ENCODE data around the gene SMG1. TPM values are rescaled to one million over a fixed set of nuclear protein-coding genes. Genes with fewer than 3 reads are reported as not detected.

Gene SMG1
- total and polyA plus RNA-seq, 2 of the 13 experiments (the other 11 are each of a cell fraction or from before 2014, with no cell fraction given): 48.7 to 53.7 TPM

GRCh38 chr16:18932243-18932987 is 6.2 kb upstream of the SMG1 start (continued):
- TF ChIP-seq CC2D1A (CRISPR knock-in tag; IDR thresholded peaks at IDR 0.05) (no peak), ZKSCAN5 (CRISPR knock-in tag; IDR thresholded peaks at IDR 0.05) (no peak), ZNF619 (CRISPR knock-in tag; IDR thresholded peaks at IDR 0.05) (no peak), ZNF782 (CRISPR knock-in tag; IDR thresholded peaks at IDR 0.05; ENCODE audit: borderline replicate concordance) (no peak), MEIS1 (CRISPR knock-in tag; IDR thresholded peaks at IDR 0.05; ENCODE audit: borderline replicate concordance) (no peak), KLF16 (CRISPR knock-in tag; IDR thresholded peaks at IDR 0.05) (no peak; a peak in 1 of 4 replicates), ZNF720 (CRISPR knock-in tag; IDR thresholded peaks at IDR 0.05) (no peak), TFE3 (CRISPR knock-in tag; IDR thresholded peaks at IDR 0.05) (no peak), RXRB (CRISPR knock-in tag; IDR thresholded peaks at IDR 0.05; ENCODE audit: borderline replicate concordance) (peak; percentile 77), ZNF253 (CRISPR knock-in tag; IDR thresholded peaks at IDR 0.05; ENCODE audit: borderline replicate concordance) (no peak), HNF4A (CRISPR knock-in tag; IDR thresholded peaks at IDR 0.05) (0 out of 2 replicates have a peak, but pooled peaks have one; percentile 17), MIER3 (CRISPR knock-in tag; IDR thresholded peaks at IDR 0.05; ENCODE audit: borderline replicate concordance) (peak; percentile 51; the same call in 1 of the 2 replicates), SMAD1 (CRISPR knock-in tag; IDR thresholded peaks at IDR 0.05; ENCODE audit: borderline replicate concordance, low read depth) (no peak), NFYB (CRISPR knock-in tag; IDR thresholded peaks at IDR 0.05) (no peak), FOXK1 (CRISPR knock-in tag; IDR thresholded peaks at IDR 0.05; ENCODE audit: borderline replicate concordance, low read depth) (peak; percentile 72; the same call in 1 of the 2 replicates), BRD4 (CRISPR knock-in tag; IDR thresholded peaks at IDR 0.05) (no peak), ZNF713 (CRISPR knock-in tag; IDR thresholded peaks at IDR 0.05) (no peak), TCF7L2 (IDR thresholded peaks at IDR 0.05; ENCODE audit: low read depth, low read length) (no peak), PLRG1 (conservative IDR thresholded peaks at IDR 0.05) (no peak)
- TF ChIP-seq, protein P1, sequence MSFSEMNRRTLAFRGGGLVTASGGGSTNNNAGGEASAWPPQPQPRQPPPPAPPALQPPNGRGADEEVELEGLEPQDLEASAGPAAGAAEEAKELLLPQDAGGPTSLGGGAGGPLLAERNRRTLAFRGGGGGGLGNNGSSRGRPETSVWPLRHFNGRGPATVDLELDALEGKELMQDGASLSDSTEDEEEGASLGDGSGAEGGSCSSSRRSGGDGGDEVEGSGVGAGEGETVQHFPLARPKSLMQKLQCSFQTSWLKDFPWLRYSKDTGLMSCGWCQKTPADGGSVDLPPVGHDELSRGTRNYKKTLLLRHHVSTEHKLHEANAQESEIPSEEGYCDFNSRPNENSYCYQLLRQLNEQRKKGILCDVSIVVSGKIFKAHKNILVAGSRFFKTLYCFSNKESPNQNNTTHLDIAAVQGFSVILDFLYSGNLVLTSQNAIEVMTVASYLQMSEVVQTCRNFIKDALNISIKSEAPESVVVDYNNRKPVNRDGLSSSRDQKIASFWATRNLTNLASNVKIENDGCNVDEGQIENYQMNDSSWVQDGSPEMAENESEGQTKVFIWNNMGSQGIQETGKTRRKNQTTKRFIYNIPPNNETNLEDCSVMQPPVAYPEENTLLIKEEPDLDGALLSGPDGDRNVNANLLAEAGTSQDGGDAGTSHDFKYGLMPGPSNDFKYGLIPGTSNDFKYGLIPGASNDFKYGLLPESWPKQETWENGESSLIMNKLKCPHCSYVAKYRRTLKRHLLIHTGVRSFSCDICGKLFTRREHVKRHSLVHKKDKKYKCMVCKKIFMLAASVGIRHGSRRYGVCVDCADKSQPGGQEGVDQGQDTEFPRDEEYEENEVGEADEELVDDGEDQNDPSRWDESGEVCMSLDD (CRISPR knock-in tag; IDR thresholded peaks at IDR 0.05; ENCODE audit: borderline replicate concordance): no peak
- TF ChIP-seq, protein P2, sequence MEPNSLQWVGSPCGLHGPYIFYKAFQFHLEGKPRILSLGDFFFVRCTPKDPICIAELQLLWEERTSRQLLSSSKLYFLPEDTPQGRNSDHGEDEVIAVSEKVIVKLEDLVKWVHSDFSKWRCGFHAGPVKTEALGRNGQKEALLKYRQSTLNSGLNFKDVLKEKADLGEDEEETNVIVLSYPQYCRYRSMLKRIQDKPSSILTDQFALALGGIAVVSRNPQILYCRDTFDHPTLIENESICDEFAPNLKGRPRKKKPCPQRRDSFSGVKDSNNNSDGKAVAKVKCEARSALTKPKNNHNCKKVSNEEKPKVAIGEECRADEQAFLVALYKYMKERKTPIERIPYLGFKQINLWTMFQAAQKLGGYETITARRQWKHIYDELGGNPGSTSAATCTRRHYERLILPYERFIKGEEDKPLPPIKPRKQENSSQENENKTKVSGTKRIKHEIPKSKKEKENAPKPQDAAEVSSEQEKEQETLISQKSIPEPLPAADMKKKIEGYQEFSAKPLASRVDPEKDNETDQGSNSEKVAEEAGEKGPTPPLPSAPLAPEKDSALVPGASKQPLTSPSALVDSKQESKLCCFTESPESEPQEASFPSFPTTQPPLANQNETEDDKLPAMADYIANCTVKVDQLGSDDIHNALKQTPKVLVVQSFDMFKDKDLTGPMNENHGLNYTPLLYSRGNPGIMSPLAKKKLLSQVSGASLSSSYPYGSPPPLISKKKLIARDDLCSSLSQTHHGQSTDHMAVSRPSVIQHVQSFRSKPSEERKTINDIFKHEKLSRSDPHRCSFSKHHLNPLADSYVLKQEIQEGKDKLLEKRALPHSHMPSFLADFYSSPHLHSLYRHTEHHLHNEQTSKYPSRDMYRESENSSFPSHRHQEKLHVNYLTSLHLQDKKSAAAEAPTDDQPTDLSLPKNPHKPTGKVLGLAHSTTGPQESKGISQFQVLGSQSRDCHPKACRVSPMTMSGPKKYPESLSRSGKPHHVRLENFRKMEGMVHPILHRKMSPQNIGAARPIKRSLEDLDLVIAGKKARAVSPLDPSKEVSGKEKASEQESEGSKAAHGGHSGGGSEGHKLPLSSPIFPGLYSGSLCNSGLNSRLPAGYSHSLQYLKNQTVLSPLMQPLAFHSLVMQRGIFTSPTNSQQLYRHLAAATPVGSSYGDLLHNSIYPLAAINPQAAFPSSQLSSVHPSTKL (CRISPR knock-in tag; IDR thresholded peaks at IDR 0.05): peak; percentile 85
- TF ChIP-seq, protein P3, sequence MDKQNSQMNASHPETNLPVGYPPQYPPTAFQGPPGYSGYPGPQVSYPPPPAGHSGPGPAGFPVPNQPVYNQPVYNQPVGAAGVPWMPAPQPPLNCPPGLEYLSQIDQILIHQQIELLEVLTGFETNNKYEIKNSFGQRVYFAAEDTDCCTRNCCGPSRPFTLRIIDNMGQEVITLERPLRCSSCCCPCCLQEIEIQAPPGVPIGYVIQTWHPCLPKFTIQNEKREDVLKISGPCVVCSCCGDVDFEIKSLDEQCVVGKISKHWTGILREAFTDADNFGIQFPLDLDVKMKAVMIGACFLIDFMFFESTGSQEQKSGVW (CRISPR knock-in tag; IDR thresholded peaks at IDR 0.05; ENCODE audit: borderline replicate concordance): no peak
